IMR-90 (cell line): ENCODE data around the gene CEP70. TPM values are rescaled to one million over a fixed set of nuclear protein-coding genes. Genes with fewer than 3 reads are reported as not detected.

ENCODE experiments used
- ATAC-seq: fragments of 200-7000 bp; cut with Tn5 transposase; 2 replicates; pipeline ENCODE4 v1.9.1; 2020; ENCODE audit warnings: low read depth, mild to moderate bottlenecking, moderate library complexity
- BruUV-seq: library from RNA; stranded (reverse); fragments of 400-500 nt; replicated peaks from 2 replicates; lab custom pipeline; 2021; lab: Mats Ljungman, UMichigan
- CTCF ChIA-PET: fragments of 300-600 bp; formaldehyde crosslinking; extraction: SDS; loops from one replicate; lab custom pipeline; 2021; ENCODE audit warnings: antibody characterized with exemption; lab: Yijun Ruan, JAX
- POLR2A ChIA-PET: fragments of 300-600 bp; sonication (Branson Sonifier 250); formaldehyde crosslinking; loops from one replicate; lab custom pipeline; 2022; ENCODE audit warnings: antibody characterized with exemption; ENCODE audit not compliant: unreplicated experiment; lab: Charles Lee
- DNase-seq: peaks from one replicate; pipeline ENCODE4 v3.0.0; 2013
- H2AFZ ChIP-seq: replicated peaks from 2 replicates; pipeline ENCODE3; 2013; ENCODE audit warnings: low read length, mild to moderate bottlenecking; ENCODE audit not compliant: poor library complexity
- H2AK5ac ChIP-seq: 2 replicates; pipeline ENCODE4 v1.6.1; 2013; ENCODE audit warnings: low read depth, low read length, inconsistent platforms
- H2AK9ac ChIP-seq: replicated peaks from 2 replicates; pipeline ENCODE3; 2013; ENCODE audit warnings: mild to moderate bottlenecking, low read depth, low read length, moderate library complexity; ENCODE audit not compliant: poor library complexity
- H2BK120ac ChIP-seq: 2 replicates; pipeline ENCODE4 v1.6.1; 2013; ENCODE audit warnings: low read depth, low read length, inconsistent platforms
- H2BK15ac ChIP-seq: 3 replicates; pipeline ENCODE4 v1.6.1; 2013; ENCODE audit warnings: low read depth, low read length, inconsistent platforms
- H2BK20ac ChIP-seq: 2 replicates; pipeline ENCODE4 v1.6.1; 2013; ENCODE audit warnings: low read depth, mild to moderate bottlenecking, inconsistent platforms, low read length, moderate library complexity
- H2BK5ac ChIP-seq: 2 replicates; pipeline ENCODE4 v1.6.1; 2013; ENCODE audit warnings: mild to moderate bottlenecking, low read depth, low read length, inconsistent platforms; ENCODE audit not compliant: poor library complexity, severe bottlenecking
- H3K14ac ChIP-seq: replicated peaks from 2 replicates; pipeline ENCODE4 v1.6.1; 2013; ENCODE audit warnings: low read depth, low read length, inconsistent platforms
- H3K18ac ChIP-seq: 2 replicates; pipeline ENCODE4 v1.6.1; 2013; ENCODE audit warnings: low read depth, low read length, control low read depth
- H3K23ac ChIP-seq: 2 replicates; pipeline ENCODE4 v1.6.1; 2013; ENCODE audit warnings: low read depth, low read length, inconsistent platforms
- H3K27ac ChIP-seq: 2 replicates; pipeline ENCODE4 v1.5.1; 2013; ENCODE audit warnings: mild to moderate bottlenecking, control low read depth, low read length; ENCODE audit not compliant: insufficient read depth
- H3K27me3 ChIP-seq: 2 replicates; pipeline ENCODE4 v1.6.1; 2013; ENCODE audit warnings: low read length; ENCODE audit not compliant: control insufficient read depth, insufficient read depth
- H3K36me3 ChIP-seq: 2 replicates; pipeline ENCODE4 v1.6.1; 2013; ENCODE audit warnings: low read length, mixed read lengths; ENCODE audit not compliant: control insufficient read depth, insufficient read depth
- H3K4ac ChIP-seq: 2 replicates; pipeline ENCODE4 v1.6.1; 2013; ENCODE audit warnings: low read depth, low read length, inconsistent platforms
- H3K4me1 ChIP-seq: 2 replicates; pipeline ENCODE4 v1.6.1; 2013; ENCODE audit warnings: low read length, mixed read lengths; ENCODE audit not compliant: control insufficient read depth, insufficient read depth
- H3K4me2 ChIP-seq: 2 replicates; pipeline ENCODE4 v1.6.1; 2013; ENCODE audit warnings: low read depth, mild to moderate bottlenecking, control low read depth, low read length, moderate library complexity
- H3K4me3 ChIP-seq: 2 replicates; pipeline ENCODE4 v1.5.1; 2013; ENCODE audit warnings: low read depth, mild to moderate bottlenecking, control low read depth, low read length, moderate library complexity; ENCODE audit not compliant: insufficient read depth
- H3K56ac ChIP-seq: 2 replicates; pipeline ENCODE4 v1.6.1; 2013; ENCODE audit warnings: low read length, inconsistent platforms; ENCODE audit not compliant: insufficient read depth; ENCODE audit errors: extremely low read depth
- H3K79me1 ChIP-seq, 2 experiments: 2 replicates each; pipeline ENCODE4 v1.6.1; 2013; ENCODE audit warnings: low read length in 2 of 2, inconsistent platforms in 1 of 2, low read depth in 1 of 2
- H3K9ac ChIP-seq: 2 replicates; pipeline ENCODE4 v1.6.1; 2013; ENCODE audit warnings: low read depth, low read length, control low read depth
- H3K9me1 ChIP-seq: 2 replicates; pipeline ENCODE4 v1.6.1; 2013; ENCODE audit warnings: low read length, inconsistent platforms; ENCODE audit not compliant: insufficient read depth
- H3K9me3 ChIP-seq: 2 replicates; pipeline ENCODE4 v1.6.1; 2013; ENCODE audit warnings: low read length; ENCODE audit not compliant: control insufficient read depth, insufficient read depth
- H4K20me1 ChIP-seq: 2 replicates; pipeline ENCODE4 v1.6.1; 2013; ENCODE audit warnings: low read length, inconsistent platforms; ENCODE audit not compliant: insufficient read depth
- H4K5ac ChIP-seq: 2 replicates; pipeline ENCODE4 v1.6.1; 2013; ENCODE audit warnings: mild to moderate bottlenecking, low read depth, low read length, control low read depth
- H4K8ac ChIP-seq, 2 experiments: 2 replicates each; pipeline ENCODE4 v1.6.1; 2013; ENCODE audit warnings: low read depth in 2 of 2, low read length in 2 of 2, control low read depth in 1 of 2, inconsistent platforms in 1 of 2
- H4K91ac ChIP-seq: 2 replicates; pipeline ENCODE4 v1.6.1; 2013; ENCODE audit warnings: low read depth, low read length, inconsistent platforms; ENCODE audit not compliant: insufficient read depth
- BHLHE40 ChIP-seq: fragments of 150-350 bp; IDR thresholded peaks from 2 replicates; pipeline ENCODE4 v1.6.1; 2016; ENCODE audit warnings: mild to moderate bottlenecking, low read depth, low read length
- CEBPB ChIP-seq: IDR thresholded peaks from 2 replicates; pipeline ENCODE4 v1.6.1; 2012; ENCODE audit warnings: low read depth, low read length, improper control_type of control experiment
- CHD1 ChIP-seq: IDR thresholded peaks from 2 replicates; pipeline ENCODE4 v1.6.1; 2012; ENCODE audit warnings: low read depth, low read length, improper control_type of control experiment
- CTCF ChIP-seq: conservative IDR thresholded peaks from 2 replicates; pipeline ENCODE4 v1.5.1; 2012; ENCODE audit warnings: mild to moderate bottlenecking, low read depth, low read length, improper control_type of control experiment
- ELK1 ChIP-seq: fragments of 150-350 bp; IDR thresholded peaks from 2 replicates; pipeline ENCODE4 v1.6.1; 2016; ENCODE audit warnings: low read depth, mild to moderate bottlenecking, low read length, moderate library complexity, borderline replicate concordance
- FOS ChIP-seq: fragments of 150-350 bp; IDR thresholded peaks from 2 replicates; pipeline ENCODE4 v1.6.1; 2016; ENCODE audit warnings: low read depth, low read length
- MAFK ChIP-seq: IDR thresholded peaks from 2 replicates; pipeline ENCODE4 v1.6.1; 2012; ENCODE audit warnings: low read depth, low read length, improper control_type of control experiment
- MAZ ChIP-seq: IDR thresholded peaks from 2 replicates; pipeline ENCODE4 v1.6.1; 2012; ENCODE audit warnings: low read depth, mild to moderate bottlenecking, low read length, improper control_type of control experiment, moderate library complexity, borderline replicate concordance
- MXI1 ChIP-seq: IDR thresholded peaks from 2 replicates; pipeline ENCODE4 v1.6.1; 2012; ENCODE audit warnings: low read depth, mild to moderate bottlenecking, low read length, moderate library complexity, borderline replicate concordance
- NFE2L2 ChIP-seq: fragments of 150-350 bp; IDR thresholded peaks from 2 replicates; pipeline ENCODE4 v1.6.1; 2016; ENCODE audit warnings: low read depth, mild to moderate bottlenecking, low read length
- POLR2A ChIP-seq: IDR thresholded peaks from 2 replicates; pipeline ENCODE4 v1.6.1; 2012; ENCODE audit warnings: mild to moderate bottlenecking, low read depth, low read length
- RAD21 ChIP-seq: IDR thresholded peaks from 2 replicates; pipeline ENCODE4 v1.6.1; 2012; ENCODE audit warnings: low read length, improper control_type of control experiment
- RCOR1 ChIP-seq: IDR thresholded peaks from 2 replicates; pipeline ENCODE4 v1.6.1; 2012; ENCODE audit warnings: mild to moderate bottlenecking, low read length, improper control_type of control experiment; ENCODE audit not compliant: insufficient replicate concordance
- RFX5 ChIP-seq: IDR thresholded peaks from 2 replicates; pipeline ENCODE4 v1.8.0; 2012; ENCODE audit warnings: low read depth, mild to moderate bottlenecking, low read length, moderate library complexity
- SMC3 ChIP-seq: fragments of 150-350 bp; IDR thresholded peaks from 2 replicates; pipeline ENCODE4 v1.6.1; 2016; ENCODE audit warnings: low read depth, mild to moderate bottlenecking, antibody characterized with exemption, low read length, moderate library complexity
- USF2 ChIP-seq: fragments of 150-350 bp; IDR thresholded peaks from 2 replicates; pipeline ENCODE4 v1.6.1; 2017; ENCODE audit warnings: mild to moderate bottlenecking, antibody characterized with exemption, low read length, low read depth
- WGBS, 2 experiments: methylation state at CpG; one replicate each; pipeline versions ENCODE4 v1.1.5 to v1.1.7; 2013; ENCODE audit warnings: missing lambda C conversion rate in 2 of 2; ENCODE audit not compliant: insufficient read length in 1 of 2; ENCODE audit errors: extremely low coverage in 2 of 2; 5-methylcytosine and 5-hydroxymethylcytosine counted together
- dilution Hi-C: fragments of 300-500 bp; cut with HindIII; formaldehyde crosslinking; loops from one replicate; pipeline ENCODE4 v1.14.3; 2018; ENCODE audit warnings: low sequenced_read_pairs; ENCODE audit not compliant: unreplicated experiment
- in situ Hi-C: fragments of 300-500 bp; cut with MboI; formaldehyde crosslinking; loops from 3 replicates; pipeline ENCODE4 v1.14.3; 2019; ENCODE audit warnings: low sequenced_read_pairs, inconsistent platforms, mixed read lengths
- intact Hi-C: fragments of 100-400 bp; cut with micrococcal nuclease; formaldehyde crosslinking; loops from 2 replicates; pipeline ENCODE4 v1.10.0; 2022
- polyA plus RNA-seq, 3 experiments: library from polyadenylated mRNA; depleted of rRNA; stranded (reverse); fragments of >200 nt; gene quantifications; 2 replicates each; pipeline ENCODE4 v1.2.3, GENCODE V29; 2012; ENCODE audit warnings: low replicate concordance in 1 of 3
- total RNA-seq: library from RNA; depleted of rRNA; stranded (reverse); fragments of >200 nt; gene quantifications from 2 replicates; pipeline ENCODE4 v1.2.3, GENCODE V29; 2012

The CEP70 gene
- total and polyA plus RNA-seq, 2 of the 4 experiments (the other 2 are of a cell fraction): 4.6 to 11.1 TPM

- dilution Hi-C loops: no loop called here
- Histone ChIP-seq H3K9me3 (no peaks in the 10 kb centered on the region), H3K36me3 (no peaks in the 10 kb centered on the region), H4K8ac (no peak overlapping the region), H3K79me1 (no peaks in the 10 kb centered on the region), H4K20me1 (no peaks in the 10 kb centered on the region), H2AK9ac (no peak overlapping the region), H2BK15ac (no peak overlapping the region), H3K27ac (no peak overlapping the region), H2BK5ac (no peak overlapping the region), H3K4ac (no peak overlapping the region), H3K23ac (no peak overlapping the region), H4K5ac (no peak overlapping the region), H2BK20ac (no peak overlapping the region), H3K9me1 (no peaks in the 10 kb centered on the region), H3K4me1 (no peaks in the 10 kb centered on the region), H3K27me3 (no peaks in the 10 kb centered on the region), H3K56ac (no peak overlapping the region), H3K9ac (no peak overlapping the region), H3K4me2 (no peak overlapping the region), H3K18ac (no peak overlapping the region), H3K14ac (no peak overlapping the region), H2AK5ac (no peak overlapping the region), H2BK120ac (no peak overlapping the region), H4K91ac (no peak overlapping the region), H3K4me3 (no peak overlapping the region), H2AFZ (no peak overlapping the region)
- intact Hi-C loops: no loop called here
- BruUV-seq: no TSS peak
- no peak for DNase-seq
- TF ChIP-seq CHD1 (no peak), MAFK (no peak), USF2 (no peak), RCOR1 (no peak), FOS (no peak), BHLHE40 (no peak), SMC3 (no peak), MXI1 (no peak), RFX5 (no peak), CEBPB (no peak), ELK1 (no peak), POLR2A (no peak), RAD21 (no peak), CTCF (no peak), NFE2L2 (no peak), MAZ (no peak)
- in situ Hi-C loops: no loop called here
- no peak for ATAC-seq
- CTCF ChIA-PET: no interaction called here
- POLR2A ChIA-PET: no interaction called here
- WGBS, 2 experiments: no CpG with 5 or more reads among the region's 3 CpGs
Measured at GRCh38 chr3:138507524-138507923, 86.5 kb downstream of the CEP70 start.
